B cell (primary cell): ENCODE measurements around the gene SMG9. TPM values are rescaled to one million over a fixed set of nuclear protein-coding genes. Genes with fewer than 3 reads are reported as not detected.

Source experiments
- ATAC-seq: fragments of 200-7000 bp; cut with Tn5 transposase; one replicate; pipeline ENCODE4 v1.10.0; 2021; ENCODE audit warnings: low read depth, mild to moderate bottlenecking, moderate number of reproducible peaks, moderate library complexity
- CTCF ChIA-PET: fragments of 350-600 bp; sonication (Branson Sonifier 250); formaldehyde crosslinking; loops from one replicate; lab custom pipeline; 2021; ENCODE audit warnings: antibody characterized with exemption, inconsistent platforms; lab: Charles Lee
- POLR2A ChIA-PET: fragments of 350-600 bp; sonication (Branson Sonifier 250); formaldehyde crosslinking; loops from one replicate; lab custom pipeline; 2021; ENCODE audit warnings: antibody characterized with exemption; lab: Charles Lee
- DNase-seq: peaks from one replicate; pipeline ENCODE4 v3.0.0; 2013
- H2AFZ ChIP-seq: 2 replicates; pipeline ENCODE4 v1.6.1; 2012; ENCODE audit warnings: mild to moderate bottlenecking, low read depth, low read length; ENCODE audit not compliant: insufficient read depth, poor library complexity, severe bottlenecking
- H3K27ac ChIP-seq, 2 donors: 1 replicate in 1 of 2; 2 replicates in 1 of 2; pipeline ENCODE4 v1.5.1; 2012 to 2013; ENCODE audit warnings: low read length in 2 of 2, mild to moderate bottlenecking in 2 of 2, moderate library complexity in 1 of 2
- H3K27me3 ChIP-seq, 4 experiments: fragments of 200-600 bp in 1 of 4; sonication (generic) in 1 of 4; replicated peaks in 1 of 4; 1 replicate in 2 of 4; 2 replicates in 2 of 4; pipeline versions ENCODE4 v1.6.1 to v1.7.0; 2013 to 2016; ENCODE audit warnings: low read length in 3 of 4, mild to moderate bottlenecking in 2 of 4, mixed read lengths in 1 of 4, moderate library complexity in 1 of 4; ENCODE audit not compliant: insufficient read depth in 4 of 4, control insufficient read depth in 3 of 4; ENCODE audit errors: control extremely low read depth in 1 of 4
- H3K36me3 ChIP-seq, 2 experiments: replicated peaks in 1 of 2; 1 replicate in 1 of 2; 2 replicates in 1 of 2; pipeline versions ENCODE4 v1.6.1 to v1.7.1; 2013; ENCODE audit warnings: low read length in 1 of 2; ENCODE audit not compliant: insufficient read depth in 2 of 2, control insufficient read depth in 1 of 2; ENCODE audit errors: control extremely low read depth in 1 of 2, extremely low read depth in 1 of 2
- H3K4me1 ChIP-seq, 2 donors: fragments of 200-600 bp in 1 of 2; sonication (generic) in 1 of 2; 1 replicate in 1 of 2; 2 replicates in 1 of 2; pipeline versions ENCODE4 v1.5.1 to v1.6.1; 2013 to 2017; ENCODE audit warnings: low read length in 2 of 2; ENCODE audit not compliant: control insufficient read depth in 2 of 2, insufficient read depth in 2 of 2
- H3K4me2 ChIP-seq: replicated peaks from 2 replicates; pipeline ENCODE3; 2012; ENCODE audit warnings: mild to moderate bottlenecking, low read depth, low read length; ENCODE audit not compliant: poor library complexity, severe bottlenecking
- H3K4me3 ChIP-seq, 5 experiments: fragments of 200-600 bp in 1 of 5; sonication (generic) in 1 of 5; 1 replicate in 3 of 5; 2 replicates in 2 of 5; pipeline versions ENCODE4 v1.5.1 to v1.7.0; 2011 to 2016; ENCODE audit warnings: low read length in 4 of 5, mild to moderate bottlenecking in 4 of 5, low read depth in 2 of 5, control low read depth in 1 of 5, moderate library complexity in 1 of 5; ENCODE audit not compliant: insufficient read depth in 1 of 5; ENCODE audit errors: control extremely low read depth in 1 of 5, extremely low read depth in 1 of 5
- H3K79me2 ChIP-seq: fragments of 200-600 bp; sonication (generic); one replicate; pipeline ENCODE4 v1.6.0; 2016; ENCODE audit warnings: low read length; ENCODE audit not compliant: control insufficient read depth, insufficient read depth
- H3K9ac ChIP-seq: fragments of 200-600 bp; sonication (generic); 2 replicates; pipeline ENCODE4 v1.6.1; 2017; ENCODE audit warnings: mild to moderate bottlenecking, low read length, moderate library complexity
- H3K9me3 ChIP-seq, 3 donors: one replicate each; pipeline versions ENCODE4 v1.6.1 to v1.7.1; 2013; ENCODE audit warnings: low read length in 2 of 3; ENCODE audit not compliant: control insufficient read depth in 2 of 3, insufficient read depth in 1 of 3; ENCODE audit errors: control extremely low read depth in 1 of 3
- H4K20me1 ChIP-seq: 2 replicates; pipeline ENCODE4 v1.6.0; 2012; ENCODE audit warnings: mild to moderate bottlenecking, low read length; ENCODE audit not compliant: insufficient read depth, control insufficient read depth, poor library complexity, severe bottlenecking
- H3K27ac Mint-ChIP-seq: one replicate; pipeline ENCODE4 v1.8.0; 2021; ENCODE audit warnings: mixed read lengths
- H3K27me3 Mint-ChIP-seq: one replicate; pipeline ENCODE4 v1.8.0; 2021; ENCODE audit warnings: mixed read lengths
- H3K4me1 Mint-ChIP-seq: one replicate; pipeline ENCODE4 v1.8.0; 2021; ENCODE audit warnings: mixed read lengths
- H3K4me3 Mint-ChIP-seq: one replicate; pipeline ENCODE4 v1.8.0; 2021; ENCODE audit warnings: mixed read lengths
- H3K9me3 Mint-ChIP-seq: one replicate; pipeline ENCODE4 v1.8.0; 2022; ENCODE audit warnings: mixed read lengths; ENCODE audit not compliant: insufficient read depth
- EZH2 ChIP-seq: IDR thresholded peaks from 2 replicates; pipeline ENCODE4 v1.6.1; 2012; ENCODE audit warnings: borderline replicate concordance, low read depth, mild to moderate bottlenecking, moderate library complexity, low read length; ENCODE audit not compliant: insufficient read depth, poor library complexity, severe bottlenecking
- WGBS: methylation state at CpG from one replicate; pipeline ENCODE4 v1.1.5; 2013; ENCODE audit warnings: missing lambda C conversion rate; ENCODE audit not compliant: insufficient coverage; 5-methylcytosine and 5-hydroxymethylcytosine counted together
- intact Hi-C: fragments of 100-400 bp; cut with micrococcal nuclease; formaldehyde crosslinking; loops from one replicate; pipeline ENCODE4 v1.10.0; 2022
- polyA plus RNA-seq: library from polyadenylated mRNA; depleted of rRNA; stranded (reverse); fragments of >200 nt; gene quantifications from 2 replicates; pipeline ENCODE4 v1.2.3, GENCODE V29; 2012
- total RNA-seq, 2 donors: library from RNA; stranded (reverse); fragments of 120-200 nt in 1 of 2; gene quantifications; 1 replicate in 1 of 2; 2 replicates in 1 of 2; pipeline versions ENCODE4 v1.2.3 to v1.2.4, GENCODE V29; 2013 to 2022
- TF ChIP-seq, protein P1 (sequence below): fragments of 200-600 bp; IDR thresholded peaks from one replicate; pipeline ENCODE4 v1.8.0; 2022; ENCODE audit warnings: antibody characterized with exemption, mild to moderate bottlenecking

The SMG9 gene
- total and polyA plus RNA-seq, 2 donors (not counting 1 experiment from before 2014, with no cell fraction given) = 33.9 to 87.5 TPM

DNA sequence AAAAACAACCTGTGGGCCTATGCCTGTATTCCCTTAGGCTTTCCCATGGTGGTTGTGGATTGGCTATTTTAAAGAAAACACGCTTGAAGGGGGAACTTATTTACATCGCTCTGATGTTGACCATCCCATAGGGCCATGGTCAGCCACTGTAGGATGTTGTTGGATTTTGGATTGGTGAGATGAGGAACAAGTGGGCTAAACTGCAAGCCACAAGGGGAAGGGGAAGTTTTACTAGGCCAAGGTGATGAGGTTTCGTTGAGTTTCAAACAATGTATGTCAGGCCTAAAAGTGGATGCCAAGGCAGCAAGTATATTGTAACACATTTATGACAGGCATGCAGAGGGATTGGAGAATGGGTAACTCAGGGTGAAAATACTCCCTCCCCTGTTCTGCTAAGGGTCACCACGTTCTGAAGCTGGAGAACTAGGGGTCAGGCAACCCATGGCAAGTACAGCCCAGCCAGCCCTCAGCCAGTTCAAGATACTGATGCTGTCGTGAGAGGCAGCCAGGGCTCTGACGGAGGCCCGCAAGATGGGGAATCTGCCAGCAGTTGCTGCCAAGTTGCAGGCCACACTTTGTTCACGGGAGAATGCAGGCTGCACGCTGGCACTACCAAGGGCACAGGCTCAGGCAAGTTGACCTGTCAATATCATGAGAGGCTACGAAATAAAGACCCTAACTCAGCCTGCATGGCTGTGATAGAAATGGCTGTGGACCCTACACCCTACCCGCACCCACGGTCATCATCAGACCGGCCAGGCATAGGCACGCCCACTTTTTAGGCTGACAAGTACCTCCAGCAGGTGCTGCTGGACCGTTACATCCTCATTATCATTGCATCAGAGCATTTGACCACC, 27.8 kb downstream of the SMG9 start:
- 59% methylated on average over 15 of the region's 15 CpGs for WGBS
- Mint-ChIP-seq H3K27ac (peak overlapping the region; percentile 12), H3K4me1 (peaks cover 26% of the 10 kb centered on the region), H3K4me3 (peak overlapping the region; percentile 4), H3K27me3 (no peaks in the 10 kb centered on the region), H3K9me3 (no peaks in the 10 kb centered on the region)
- H2AFZ ChIP-seq = no peak overlapping the region
- no peak overlapping the region for H3K9ac ChIP-seq
- H3K36me3 ChIP-seq = peaks cover 0 to 35% of the 10 kb centered on the region in 2 experiments
- TF ChIP-seq, protein P1, sequence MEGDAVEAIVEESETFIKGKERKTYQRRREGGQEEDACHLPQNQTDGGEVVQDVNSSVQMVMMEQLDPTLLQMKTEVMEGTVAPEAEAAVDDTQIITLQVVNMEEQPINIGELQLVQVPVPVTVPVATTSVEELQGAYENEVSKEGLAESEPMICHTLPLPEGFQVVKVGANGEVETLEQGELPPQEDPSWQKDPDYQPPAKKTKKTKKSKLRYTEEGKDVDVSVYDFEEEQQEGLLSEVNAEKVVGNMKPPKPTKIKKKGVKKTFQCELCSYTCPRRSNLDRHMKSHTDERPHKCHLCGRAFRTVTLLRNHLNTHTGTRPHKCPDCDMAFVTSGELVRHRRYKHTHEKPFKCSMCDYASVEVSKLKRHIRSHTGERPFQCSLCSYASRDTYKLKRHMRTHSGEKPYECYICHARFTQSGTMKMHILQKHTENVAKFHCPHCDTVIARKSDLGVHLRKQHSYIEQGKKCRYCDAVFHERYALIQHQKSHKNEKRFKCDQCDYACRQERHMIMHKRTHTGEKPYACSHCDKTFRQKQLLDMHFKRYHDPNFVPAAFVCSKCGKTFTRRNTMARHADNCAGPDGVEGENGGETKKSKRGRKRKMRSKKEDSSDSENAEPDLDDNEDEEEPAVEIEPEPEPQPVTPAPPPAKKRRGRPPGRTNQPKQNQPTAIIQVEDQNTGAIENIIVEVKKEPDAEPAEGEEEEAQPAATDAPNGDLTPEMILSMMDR = no peak
- TF ChIP-seq EZH2 = no peak
- ATAC-seq = no peak
- ChIA-PET CTCF (interaction anchor here (2.0 kb wide), 1 partner anchor 18 kb away, joined by 8 read pairs; no protein-coding TSS in a partner anchor), POLR2A (no interaction called here)
- intact Hi-C loops = no loop called here
- DNase-seq = peak; percentile 37
- H3K27ac ChIP-seq = no peak overlapping the region
- H3K79me2 ChIP-seq = no peaks in the 10 kb centered on the region
- peaks cover 36 to 38% of the 10 kb centered on the region in 2 donors for H3K4me1 ChIP-seq
- H3K9me3 ChIP-seq = no peaks in the 10 kb centered on the region
- no peak overlapping the region for H3K4me3 ChIP-seq
- no peaks in the 10 kb centered on the region for H3K27me3 ChIP-seq
- no peak overlapping the region for H3K4me2 ChIP-seq
- no peaks in the 10 kb centered on the region for H4K20me1 ChIP-seq

DNA sequence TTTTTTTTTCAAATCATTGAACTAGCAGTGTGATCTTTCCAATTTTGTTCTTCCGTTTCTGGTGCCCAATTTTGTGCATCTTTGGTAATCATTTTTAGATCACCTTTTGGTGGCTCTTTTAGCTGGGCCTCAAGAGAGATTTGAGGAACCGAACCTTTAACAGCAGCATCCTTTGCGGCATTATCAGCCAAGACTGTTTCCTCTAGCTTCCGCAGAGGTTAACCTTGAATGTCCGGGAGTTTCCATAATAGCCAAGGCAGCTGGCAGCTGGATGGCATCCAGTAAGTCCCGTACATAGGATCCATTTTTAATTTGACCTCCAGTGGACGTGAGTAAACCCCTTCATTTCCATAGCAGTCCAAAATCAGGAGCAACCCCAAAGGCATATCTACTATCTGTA, 29.3 kb downstream of the SMG9 start:
- POLR2A ChIA-PET = interaction anchor here (0.7 kb wide), 1 partner anchor 42 kb away, joined by 9 read pairs; no protein-coding TSS in a partner anchor
- Histone ChIP-seq H4K20me1 (no peaks in the 10 kb centered on the region), H3K9me3 (no peaks in the 10 kb centered on the region), H3K27ac (peak overlapping the region in 1 of 2 donors; percentile 30), H3K4me2 (peak overlapping the region; percentile 31), H3K4me3 (no peak overlapping the region), H3K36me3 (peaks cover 0 to 22% of the 10 kb centered on the region in 2 experiments), H3K4me1 (peaks cover 36 to 38% of the 10 kb centered on the region in 2 donors), H2AFZ (no peak overlapping the region), H3K27me3 (no peaks in the 10 kb centered on the region), H3K79me2 (no peaks in the 10 kb centered on the region), H3K9ac (no peak overlapping the region)
- ATAC-seq (peak; percentile 71), DNase-seq (peak; percentile 72)
- peak overlapping the region; percentile 64 for H3K27ac Mint-ChIP-seq
- 40% methylated on average over 5 of the region's 7 CpGs for WGBS
- no peaks in the 10 kb centered on the region for H3K9me3 Mint-ChIP-seq
- TF ChIP-seq, protein P1 = no peak
- no peak for TF ChIP-seq EZH2
- no peaks in the 10 kb centered on the region for H3K27me3 Mint-ChIP-seq
- CTCF ChIA-PET = interaction anchor here (0.6 to 2.0 kb wide), 9 partner anchors 19 to 279 kb away, joined by 3 to 8 read pairs (median 3); no protein-coding TSS in a partner anchor
- H3K4me1 Mint-ChIP-seq = peaks cover 26% of the 10 kb centered on the region
- peak overlapping the region; percentile 4 for H3K4me3 Mint-ChIP-seq
- intact Hi-C loops = loop anchor here (2.0 kb wide), 1 partner anchor 25 kb away; no protein-coding TSS in a partner anchor
